ENCODE results near the gene PAQR4. TPM values are rescaled to one million over a fixed set of nuclear protein-coding genes. Genes with fewer than 3 reads are reported as not detected.

The PAQR4 gene
- polyA plus RNA-seq, 2 donors = 9.6 to 18.8 TPM

Other genes starting within 250 kb of the PAQR4 start
- gene PRSS27, start 249.1 kb upstream of the PAQR4 start, polyA plus RNA-seq = 100 to 1,000 TPM; 500 to 620 TPM
- 100 to 1,000 TPM; 317 to 886 TPM for gene SRRM2, start 216.7 kb upstream of the PAQR4 start, polyA plus RNA-seq
- 100 to 1,000 TPM; 361 to 887 TPM for gene ELOB, start 192.1 kb upstream of the PAQR4 start, polyA plus RNA-seq
- gene PRSS33, start 181.8 kb upstream of the PAQR4 start, polyA plus RNA-seq = not detected
- not detected for gene PRSS41, start 170.9 kb upstream of the PAQR4 start, polyA plus RNA-seq
- 1 to 10 TPM in 1 of 2 donors, under 1 TPM in 1; 0.86 to 1.8 TPM for gene PRSS21, start 152.1 kb upstream of the PAQR4 start, polyA plus RNA-seq
- gene ZG16B, start 139.0 kb upstream of the PAQR4 start, polyA plus RNA-seq = 1 to 10 TPM in 1 of 2 donors, under 1 TPM in 1; 0.77 to 1.1 TPM
- 100 to 1,000 TPM; 109 to 281 TPM for gene PRSS22, start 111.2 kb upstream of the PAQR4 start, polyA plus RNA-seq
- 10 to 100 TPM; 23.9 to 30.9 TPM for gene FLYWCH2, start 86.1 kb upstream of the PAQR4 start, polyA plus RNA-seq
- gene FLYWCH1, start 57.4 kb upstream of the PAQR4 start, polyA plus RNA-seq = 10 to 100 TPM; 12.9 to 20.2 TPM
- gene KREMEN2, start 5.1 kb upstream of the PAQR4 start, polyA plus RNA-seq = 1 to 10 TPM; 1.6 to 1.8 TPM
- 10 to 100 TPM; 20.7 to 22.3 TPM for gene PKMYT1, start 11.1 kb downstream of the PAQR4 start, polyA plus RNA-seq
- under 1 TPM in 1 of 2 donors, not detected in 1; 0.02 TPM for gene CLDN9, start 43.6 kb downstream of the PAQR4 start, polyA plus RNA-seq
- gene CLDN6, start 48.8 kb downstream of the PAQR4 start, polyA plus RNA-seq = under 1 TPM in 1 of 2 donors, not detected in 1; 0.06 TPM
- gene TNFRSF12A, start 51.0 kb downstream of the PAQR4 start, polyA plus RNA-seq = 10 to 100 TPM; 16.6 to 21.1 TPM
- 10 to 100 TPM; 58.8 to 73.6 TPM for gene HCFC1R1, start 54.6 kb downstream of the PAQR4 start, polyA plus RNA-seq
- gene THOC6, start 54.7 kb downstream of the PAQR4 start, polyA plus RNA-seq = 10 to 100 TPM; 24.3 to 37.2 TPM
- gene BICDL2, start 67.6 kb downstream of the PAQR4 start, polyA plus RNA-seq = 100 to 1,000 TPM; 144 to 149 TPM
- 1 to 10 TPM in 1 of 2 donors, under 1 TPM in 1; 0.51 to 2.6 TPM for gene MMP25, start 77.2 kb downstream of the PAQR4 start, polyA plus RNA-seq
- gene IL32, start 96.3 kb downstream of the PAQR4 start, polyA plus RNA-seq = 10 to 100 TPM; 16.5 to 19.0 TPM
- gene ZSCAN10, start 129.9 kb downstream of the PAQR4 start, polyA plus RNA-seq = not detected
- gene ZNF205, start 143.2 kb downstream of the PAQR4 start, polyA plus RNA-seq = 10 to 100 TPM in 1 of 2 donors, 1 to 10 TPM in 1; 8.4 to 18.0 TPM
- gene ZNF213, start 165.7 kb downstream of the PAQR4 start, polyA plus RNA-seq = 1 to 10 TPM; 6.5 to 9.4 TPM
- gene OR1F1, start 218.9 kb downstream of the PAQR4 start, polyA plus RNA-seq = not detected

All from esophagus (tissue), 2 donors.